Glomerular endothelial cell (primary cell): ENCODE results near the gene SAMD10. TPM values are rescaled to one million over a fixed set of nuclear protein-coding genes. Genes with fewer than 3 reads are reported as not detected.
"Not testable (repeated sequence)": the region's sequence is repeated elsewhere in the genome, so short reads cannot be mapped to it uniquely, and the experiment has no call there.

Source experiments
- DNase-seq: peaks from one replicate; pipeline ENCODE4 v3.0.0-alpha.2; 2011; ENCODE audit warnings: low read depth, low spot score; ENCODE audit errors: extremely low read depth
- total RNA-seq: library from RNA; depleted of rRNA; stranded (reverse); fragments of >200 nt; gene quantifications from 2 replicates; pipeline ENCODE4 v1.2.3, GENCODE V29; 2015

SAMD10 gene
- total RNA-seq, 1 donor from 2014 or later, result 8.3 TPM

- DNase-seq, result no peak
Observed at GRCh38 chr20:64003960-64004725, 24.7 kb upstream of the SAMD10 start.

GRCh38 chr20:64001607-64002011 is 22.2 kb upstream of the SAMD10 start:
- no peak for DNase-seq

GRCh38 chr20:64000906-64001305 is 21.5 kb upstream of the SAMD10 start:
- DNase-seq, result no peak

GRCh38 chr20:63982937-63983336 is 3.5 kb upstream of the SAMD10 start:
- DNase-seq, result no peak

GRCh38 chr20:63980806-63981728 is 1.6 kb upstream of the SAMD10 start, which contains the start of gene PRPF6:
Gene PRPF6 (plus strand): TSS chr20:63981132. CDS start chr20:63981246, 114 bp downstream.
- DNase-seq, result peak; percentile 55

- no peak for DNase-seq
Observed at GRCh38 chr20:63980317-63980805, 919 bp upstream of the SAMD10 start.

- no peak for DNase-seq
Observed at GRCh38 chr20:63979229-63979556, 249 bp downstream of the SAMD10 start.

- no peak for DNase-seq
Observed at GRCh38 chr20:63978319-63979228, 868 bp downstream of the SAMD10 start.

- DNase-seq, result no peak
Observed at GRCh38 chr20:63977739-63978276, 1.6 kb downstream of the SAMD10 start.

GRCh38 chr20:63976980-63977738 is 2.3 kb downstream of the SAMD10 start:
- DNase-seq, result no peak

GRCh38 chr20:63976511-63976910 is 2.9 kb downstream of the SAMD10 start:
- not testable (repeated sequence) for DNase-seq

- no peak for DNase-seq
Observed at GRCh38 chr20:63974402-63975200, 4.8 kb downstream of the SAMD10 start.

- DNase-seq, result no peak
Observed at GRCh38 chr20:63973636-63974401, 5.6 kb downstream of the SAMD10 start.

GRCh38 chr20:63973160-63973479 is 6.3 kb downstream of the SAMD10 start:
- DNase-seq, result no peak

GRCh38 chr20:63972312-63973159 is 6.9 kb downstream of the SAMD10 start:
- DNase-seq, result peak; percentile 37

GRCh38 chr20:63971960-63972311 is 7.5 kb downstream of the SAMD10 start:
- DNase-seq, result not testable (repeated sequence)

GRCh38 chr20:63970714-63971431 is 8.6 kb downstream of the SAMD10 start:
- no peak for DNase-seq
